ENCODE results near the gene EFCAB6. TPM values are rescaled to one million over a fixed set of nuclear protein-coding genes. Genes with fewer than 3 reads are reported as not detected.

The EFCAB6 gene
- total and polyA plus RNA-seq, 12 donors, result 1.6 to 4.8 (median 2.9) TPM

DNA sequence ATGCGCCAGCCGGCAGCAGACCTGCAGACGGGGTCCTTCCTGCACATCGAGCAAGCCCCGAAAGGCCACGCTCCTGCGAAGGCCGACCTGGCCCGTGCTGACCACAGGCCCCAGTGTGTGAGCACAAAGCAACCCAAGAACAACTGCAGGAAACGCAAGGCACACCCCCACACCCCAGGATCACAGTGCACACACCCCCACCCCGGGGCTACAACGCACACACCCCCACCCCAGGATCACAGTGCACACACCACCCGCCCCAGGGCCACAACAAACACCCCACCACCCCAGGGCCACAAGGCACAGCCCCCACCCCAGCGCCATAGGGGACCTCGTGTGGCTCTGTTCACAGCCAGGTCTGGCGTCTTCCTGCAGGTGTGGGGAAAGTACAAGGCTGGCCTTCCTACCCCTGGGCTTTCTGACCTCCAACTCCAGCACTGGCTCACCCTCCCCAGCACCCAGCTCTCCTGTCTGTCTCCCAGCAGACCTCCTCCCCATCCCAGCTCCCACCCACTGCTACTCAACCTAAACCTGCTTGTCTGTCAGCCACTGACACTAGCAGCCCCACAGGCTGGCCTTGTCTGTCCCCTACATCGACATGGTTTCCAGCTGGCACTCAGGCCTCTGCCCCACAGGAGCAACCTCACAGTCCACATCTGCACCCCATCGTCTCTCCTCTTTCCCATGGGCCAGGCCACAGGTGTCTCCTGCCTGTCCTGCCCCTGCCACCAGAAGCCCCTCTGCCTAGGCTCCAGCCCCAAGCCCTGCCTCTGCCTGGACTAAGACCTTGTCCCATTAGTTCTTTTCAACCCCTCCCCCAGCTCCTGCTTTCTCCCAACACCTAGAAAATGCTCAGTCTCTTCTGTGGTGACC, 20.5 kb upstream of the EFCAB6 start:
- no peak for TF ChIP-seq POLR2A (IDR thresholded peaks at IDR 0.05)
- TF ChIP-seq CTCF (IDR thresholded peaks at IDR 0.05), result no peak
- H3K9me3 ChIP-seq (replicated peaks in 1 of 3), result no peaks in the 10 kb centered on the region
- no peaks in the 10 kb centered on the region for H3K27me3 ChIP-seq
- DNase-seq, result no peak
- intact Hi-C loops (cut with DNase I), result no loop called here
- H3K4me1 ChIP-seq (replicated peaks in 1 of 2), result no peaks in the 10 kb centered on the region
- H3K36me3 ChIP-seq (replicated peaks in 1 of 2), result no peaks in the 10 kb centered on the region
- 68 to 93% (median 91%) methylated on average over 2 to 18 of the region's 18 CpGs for WGBS, 4 donors
- H3K27ac ChIP-seq, result no peak overlapping the region
- no peak overlapping the region for H3K4me3 ChIP-seq

DNA sequence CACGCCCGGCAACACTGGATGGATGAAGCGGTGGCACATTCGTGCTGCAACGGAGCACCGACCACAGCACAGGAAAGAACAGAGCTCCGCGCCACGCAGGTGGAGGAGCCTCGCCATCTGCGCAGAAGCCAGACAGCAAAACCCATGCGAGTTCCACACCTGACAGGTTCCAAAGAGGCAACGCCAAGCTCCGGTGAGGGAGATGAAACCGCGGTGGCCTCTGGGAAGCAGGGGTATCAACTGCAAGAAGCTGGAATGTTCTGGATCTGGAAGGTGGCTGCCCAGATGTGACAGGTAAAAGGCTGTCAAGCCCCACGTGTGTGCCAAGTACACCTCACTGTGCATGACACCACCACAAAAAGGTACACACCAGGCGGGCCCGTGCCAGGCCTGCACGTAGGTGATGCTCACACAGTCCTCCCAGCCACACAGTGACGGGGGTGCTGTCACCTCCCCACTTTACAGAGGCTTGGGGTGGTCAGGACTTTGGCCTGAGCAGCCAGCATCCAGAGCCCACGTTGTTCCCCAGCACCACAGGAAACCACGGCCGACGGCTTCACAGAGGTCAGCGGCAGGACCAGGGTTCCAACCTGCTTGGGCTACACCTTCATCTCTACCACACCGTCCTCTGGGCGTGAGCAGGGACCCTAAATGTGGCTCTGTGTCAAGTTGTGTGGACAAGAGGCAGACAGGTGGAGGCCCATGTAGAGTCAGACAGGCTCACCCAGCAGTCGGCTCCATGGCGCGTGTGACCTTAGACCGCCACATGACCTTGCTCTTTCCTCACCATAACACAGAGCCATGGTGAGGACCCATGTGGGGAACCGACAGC, 19.7 kb upstream of the EFCAB6 start:
- intact Hi-C loops (cut with DNase I), result no loop called here
- no peak overlapping the region for H3K4me3 ChIP-seq
- no peak for TF ChIP-seq POLR2A (IDR thresholded peaks at IDR 0.05)
- TF ChIP-seq CTCF (IDR thresholded peaks at IDR 0.05), result no peak
- no peaks in the 10 kb centered on the region for H3K9me3 ChIP-seq (replicated peaks in 1 of 3)
- H3K27me3 ChIP-seq, result no peaks in the 10 kb centered on the region
- no peak overlapping the region for H3K27ac ChIP-seq
- no peaks in the 10 kb centered on the region for H3K4me1 ChIP-seq (replicated peaks in 1 of 2)
- H3K36me3 ChIP-seq (replicated peaks in 1 of 2), result no peaks in the 10 kb centered on the region
- no peak for DNase-seq
- WGBS, 4 donors, result 89 to 95% (median 93%) methylated on average over 26 to 33 of the region's 33 CpGs

- WGBS, 4 donors, result 71 to 78% (median 75%) methylated on average over 9 to 12 of the region's 12 CpGs
Measured at GRCh38 chr22:43830931-43831560, 18.9 kb upstream of the EFCAB6 start.

More at GRCh38 chr22:43830931-43831560, 18.9 kb upstream of the EFCAB6 start:
- intact Hi-C loops (cut with DNase I), result no loop called here
- H3K36me3 ChIP-seq (replicated peaks in 1 of 2), result no peaks in the 10 kb centered on the region
- DNase-seq, result no peak
- H3K4me3 ChIP-seq, result no peak overlapping the region
- H3K4me1 ChIP-seq (replicated peaks in 1 of 2), result no peaks in the 10 kb centered on the region
- no peak overlapping the region for H3K27ac ChIP-seq
- no peaks in the 10 kb centered on the region for H3K27me3 ChIP-seq
- no peak for TF ChIP-seq CTCF (IDR thresholded peaks at IDR 0.05)
- no peak for TF ChIP-seq POLR2A (IDR thresholded peaks at IDR 0.05)
- no peaks in the 10 kb centered on the region for H3K9me3 ChIP-seq (replicated peaks in 1 of 3)

Data from adrenal gland (tissue), 12 donors.